IMR-90 (cell line): ENCODE measurements around the gene LDAH. TPM values are rescaled to one million over a fixed set of nuclear protein-coding genes. Genes with fewer than 3 reads are reported as not detected.
A peak's percentile ranks its signal among the peaks of the same experiment; 100 is the strongest.

Experiments
- ATAC-seq: fragments of 200-7000 bp; cut with Tn5 transposase; 2 replicates; pipeline ENCODE4 v1.9.1; 2020; ENCODE audit warnings: low read depth, mild to moderate bottlenecking, moderate library complexity
- BruUV-seq: library from RNA; stranded (reverse); fragments of 400-500 nt; replicated peaks from 2 replicates; lab custom pipeline; 2021; lab: Mats Ljungman, UMichigan
- CTCF ChIA-PET: fragments of 300-600 bp; formaldehyde crosslinking; extraction: SDS; loops from one replicate; lab custom pipeline; 2021; ENCODE audit warnings: antibody characterized with exemption; lab: Yijun Ruan, JAX
- POLR2A ChIA-PET: fragments of 300-600 bp; sonication (Branson Sonifier 250); formaldehyde crosslinking; loops from one replicate; lab custom pipeline; 2022; ENCODE audit warnings: antibody characterized with exemption; ENCODE audit not compliant: unreplicated experiment; lab: Charles Lee
- DNase-seq: peaks from one replicate; pipeline ENCODE4 v3.0.0; 2013
- H2AFZ ChIP-seq: replicated peaks from 2 replicates; pipeline ENCODE3; 2013; ENCODE audit warnings: low read length, mild to moderate bottlenecking; ENCODE audit not compliant: poor library complexity
- H2AK5ac ChIP-seq: 2 replicates; pipeline ENCODE4 v1.6.1; 2013; ENCODE audit warnings: low read depth, low read length, inconsistent platforms
- H2AK9ac ChIP-seq: replicated peaks from 2 replicates; pipeline ENCODE3; 2013; ENCODE audit warnings: mild to moderate bottlenecking, low read depth, low read length, moderate library complexity; ENCODE audit not compliant: poor library complexity
- H2BK120ac ChIP-seq: 2 replicates; pipeline ENCODE4 v1.6.1; 2013; ENCODE audit warnings: low read depth, low read length, inconsistent platforms
- H2BK15ac ChIP-seq: 3 replicates; pipeline ENCODE4 v1.6.1; 2013; ENCODE audit warnings: low read depth, low read length, inconsistent platforms
- H2BK20ac ChIP-seq: 2 replicates; pipeline ENCODE4 v1.6.1; 2013; ENCODE audit warnings: low read depth, mild to moderate bottlenecking, inconsistent platforms, low read length, moderate library complexity
- H2BK5ac ChIP-seq: 2 replicates; pipeline ENCODE4 v1.6.1; 2013; ENCODE audit warnings: mild to moderate bottlenecking, low read depth, low read length, inconsistent platforms; ENCODE audit not compliant: poor library complexity, severe bottlenecking
- H3K14ac ChIP-seq: replicated peaks from 2 replicates; pipeline ENCODE4 v1.6.1; 2013; ENCODE audit warnings: low read depth, low read length, inconsistent platforms
- H3K18ac ChIP-seq: 2 replicates; pipeline ENCODE4 v1.6.1; 2013; ENCODE audit warnings: low read depth, low read length, control low read depth
- H3K23ac ChIP-seq: 2 replicates; pipeline ENCODE4 v1.6.1; 2013; ENCODE audit warnings: low read depth, low read length, inconsistent platforms
- H3K27ac ChIP-seq: 2 replicates; pipeline ENCODE4 v1.5.1; 2013; ENCODE audit warnings: mild to moderate bottlenecking, control low read depth, low read length; ENCODE audit not compliant: insufficient read depth
- H3K27me3 ChIP-seq: 2 replicates; pipeline ENCODE4 v1.6.1; 2013; ENCODE audit warnings: low read length; ENCODE audit not compliant: control insufficient read depth, insufficient read depth
- H3K36me3 ChIP-seq: 2 replicates; pipeline ENCODE4 v1.6.1; 2013; ENCODE audit warnings: low read length, mixed read lengths; ENCODE audit not compliant: control insufficient read depth, insufficient read depth
- H3K4ac ChIP-seq: 2 replicates; pipeline ENCODE4 v1.6.1; 2013; ENCODE audit warnings: low read depth, low read length, inconsistent platforms
- H3K4me1 ChIP-seq: 2 replicates; pipeline ENCODE4 v1.6.1; 2013; ENCODE audit warnings: low read length, mixed read lengths; ENCODE audit not compliant: control insufficient read depth, insufficient read depth
- H3K4me2 ChIP-seq: 2 replicates; pipeline ENCODE4 v1.6.1; 2013; ENCODE audit warnings: low read depth, mild to moderate bottlenecking, control low read depth, low read length, moderate library complexity
- H3K4me3 ChIP-seq: 2 replicates; pipeline ENCODE4 v1.5.1; 2013; ENCODE audit warnings: low read depth, mild to moderate bottlenecking, control low read depth, low read length, moderate library complexity; ENCODE audit not compliant: insufficient read depth
- H3K56ac ChIP-seq: 2 replicates; pipeline ENCODE4 v1.6.1; 2013; ENCODE audit warnings: low read length, inconsistent platforms; ENCODE audit not compliant: insufficient read depth; ENCODE audit errors: extremely low read depth
- H3K79me1 ChIP-seq, 2 experiments: 2 replicates each; pipeline ENCODE4 v1.6.1; 2013; ENCODE audit warnings: low read length in 2 of 2, inconsistent platforms in 1 of 2, low read depth in 1 of 2
- H3K9ac ChIP-seq: 2 replicates; pipeline ENCODE4 v1.6.1; 2013; ENCODE audit warnings: low read depth, low read length, control low read depth
- H3K9me1 ChIP-seq: 2 replicates; pipeline ENCODE4 v1.6.1; 2013; ENCODE audit warnings: low read length, inconsistent platforms; ENCODE audit not compliant: insufficient read depth
- H3K9me3 ChIP-seq: 2 replicates; pipeline ENCODE4 v1.6.1; 2013; ENCODE audit warnings: low read length; ENCODE audit not compliant: control insufficient read depth, insufficient read depth
- H4K20me1 ChIP-seq: 2 replicates; pipeline ENCODE4 v1.6.1; 2013; ENCODE audit warnings: low read length, inconsistent platforms; ENCODE audit not compliant: insufficient read depth
- H4K5ac ChIP-seq: 2 replicates; pipeline ENCODE4 v1.6.1; 2013; ENCODE audit warnings: mild to moderate bottlenecking, low read depth, low read length, control low read depth
- H4K8ac ChIP-seq, 2 experiments: 2 replicates each; pipeline ENCODE4 v1.6.1; 2013; ENCODE audit warnings: low read depth in 2 of 2, low read length in 2 of 2, control low read depth in 1 of 2, inconsistent platforms in 1 of 2
- H4K91ac ChIP-seq: 2 replicates; pipeline ENCODE4 v1.6.1; 2013; ENCODE audit warnings: low read depth, low read length, inconsistent platforms; ENCODE audit not compliant: insufficient read depth
- BHLHE40 ChIP-seq: fragments of 150-350 bp; IDR thresholded peaks from 2 replicates; pipeline ENCODE4 v1.6.1; 2016; ENCODE audit warnings: mild to moderate bottlenecking, low read depth, low read length
- CEBPB ChIP-seq: IDR thresholded peaks from 2 replicates; pipeline ENCODE4 v1.6.1; 2012; ENCODE audit warnings: low read depth, low read length, improper control_type of control experiment
- FOS ChIP-seq: fragments of 150-350 bp; IDR thresholded peaks from 2 replicates; pipeline ENCODE4 v1.6.1; 2016; ENCODE audit warnings: low read depth, low read length
- MAFK ChIP-seq: IDR thresholded peaks from 2 replicates; pipeline ENCODE4 v1.6.1; 2012; ENCODE audit warnings: low read depth, low read length, improper control_type of control experiment
- MAZ ChIP-seq: IDR thresholded peaks from 2 replicates; pipeline ENCODE4 v1.6.1; 2012; ENCODE audit warnings: low read depth, mild to moderate bottlenecking, low read length, improper control_type of control experiment, moderate library complexity, borderline replicate concordance
- MXI1 ChIP-seq: IDR thresholded peaks from 2 replicates; pipeline ENCODE4 v1.6.1; 2012; ENCODE audit warnings: low read depth, mild to moderate bottlenecking, low read length, moderate library complexity, borderline replicate concordance
- NFE2L2 ChIP-seq: fragments of 150-350 bp; IDR thresholded peaks from 2 replicates; pipeline ENCODE4 v1.6.1; 2016; ENCODE audit warnings: low read depth, mild to moderate bottlenecking, low read length
- POLR2A ChIP-seq: IDR thresholded peaks from 2 replicates; pipeline ENCODE4 v1.6.1; 2012; ENCODE audit warnings: mild to moderate bottlenecking, low read depth, low read length
- RAD21 ChIP-seq: IDR thresholded peaks from 2 replicates; pipeline ENCODE4 v1.6.1; 2012; ENCODE audit warnings: low read length, improper control_type of control experiment
- RCOR1 ChIP-seq: IDR thresholded peaks from 2 replicates; pipeline ENCODE4 v1.6.1; 2012; ENCODE audit warnings: mild to moderate bottlenecking, low read length, improper control_type of control experiment; ENCODE audit not compliant: insufficient replicate concordance
- RFX5 ChIP-seq: IDR thresholded peaks from 2 replicates; pipeline ENCODE4 v1.8.0; 2012; ENCODE audit warnings: low read depth, mild to moderate bottlenecking, low read length, moderate library complexity
- SMC3 ChIP-seq: fragments of 150-350 bp; IDR thresholded peaks from 2 replicates; pipeline ENCODE4 v1.6.1; 2016; ENCODE audit warnings: low read depth, mild to moderate bottlenecking, antibody characterized with exemption, low read length, moderate library complexity
- USF2 ChIP-seq: fragments of 150-350 bp; IDR thresholded peaks from 2 replicates; pipeline ENCODE4 v1.6.1; 2017; ENCODE audit warnings: mild to moderate bottlenecking, antibody characterized with exemption, low read length, low read depth
- WGBS, 2 experiments: methylation state at CpG; one replicate each; pipeline versions ENCODE4 v1.1.5 to v1.1.7; 2013; ENCODE audit warnings: missing lambda C conversion rate in 2 of 2; ENCODE audit not compliant: insufficient read length in 1 of 2; ENCODE audit errors: extremely low coverage in 2 of 2; 5-methylcytosine and 5-hydroxymethylcytosine counted together
- dilution Hi-C: fragments of 300-500 bp; cut with HindIII; formaldehyde crosslinking; loops from one replicate; pipeline ENCODE4 v1.14.3; 2018; ENCODE audit warnings: low sequenced_read_pairs; ENCODE audit not compliant: unreplicated experiment
- in situ Hi-C: fragments of 300-500 bp; cut with MboI; formaldehyde crosslinking; loops from 3 replicates; pipeline ENCODE4 v1.14.3; 2019; ENCODE audit warnings: low sequenced_read_pairs, inconsistent platforms, mixed read lengths
- intact Hi-C: fragments of 100-400 bp; cut with micrococcal nuclease; formaldehyde crosslinking; loops from 2 replicates; pipeline ENCODE4 v1.10.0; 2022
- polyA plus RNA-seq, 3 experiments: library from polyadenylated mRNA; depleted of rRNA; stranded (reverse); fragments of >200 nt; gene quantifications; 2 replicates each; pipeline ENCODE4 v1.2.3, GENCODE V29; 2012; ENCODE audit warnings: low replicate concordance in 1 of 3
- total RNA-seq: library from RNA; depleted of rRNA; stranded (reverse); fragments of >200 nt; gene quantifications from 2 replicates; pipeline ENCODE4 v1.2.3, GENCODE V29; 2012

Gene LDAH
- total and polyA plus RNA-seq, 2 of the 4 experiments (the other 2 are of a cell fraction): 12.1 to 31.7 TPM

- Histone ChIP-seq H2BK20ac (no peak overlapping the region), H2AFZ (peak overlapping the region; percentile 83), H3K14ac (no peak overlapping the region), H3K9ac (no peak overlapping the region), H3K4me3 (no peak overlapping the region; the same call in 1 of the 2 replicates), H3K18ac (no peak overlapping the region), H4K5ac (no peak overlapping the region), H4K91ac (no peak overlapping the region), H3K23ac (peak overlapping the region; percentile 42; the same call in 1 of the 2 replicates), H3K79me1 (no peaks in the 10 kb centered on the region), H2BK15ac (no peak overlapping the region), H3K4me2 (no peak overlapping the region; the same call in 1 of the 2 replicates), H2BK5ac (no peak overlapping the region), H3K4me1 (peaks cover 3% of the 10 kb centered on the region; the same call in 1 of the 2 replicates), H4K20me1 (peaks cover 16% of the 10 kb centered on the region), H3K9me3 (peaks cover 6% of the 10 kb centered on the region; the same call in 1 of the 2 replicates), H2BK120ac (no peak overlapping the region), H3K27ac (no peak overlapping the region), H3K27me3 (peaks cover 89% of the 10 kb centered on the region), H3K4ac (no peak overlapping the region), H2AK9ac (peak overlapping the region; percentile 28), H2AK5ac (no peak overlapping the region), H3K36me3 (no peaks in the 10 kb centered on the region), H3K9me1 (no peaks in the 10 kb centered on the region), H4K8ac (no peak overlapping the region), H3K56ac (no peak overlapping the region)
- dilution Hi-C loops (no loop called here), in situ Hi-C loops (loop anchor here (25.0 kb wide), 1 partner anchor 1096 kb away; no protein-coding TSS in a partner anchor), intact Hi-C loops (no loop called here)
- TF ChIP-seq MAZ (no peak), RCOR1 (no peak), USF2 (no peak), MXI1 (no peak), RFX5 (no peak), POLR2A (no peak), NFE2L2 (no peak), RAD21 (no peak), BHLHE40 (no peak), CEBPB (no peak), MAFK (no peak), FOS (no peak), SMC3 (no peak)
- no TSS peak for BruUV-seq
- DNase-seq: no peak
- ChIA-PET CTCF (interaction anchor here (1.3 kb wide), 2 partner anchors 9 to 297 kb away, joined by 4 to 8 read pairs; no protein-coding TSS in a partner anchor), POLR2A (no interaction called here)
- ATAC-seq: no peak
- 5% methylated on average over 22 of the region's 34 CpGs; no CpG with 5 or more reads in 1 of the 2 experiments for WGBS, 2 experiments
Observed at GRCh38 chr2:20666005-20666303, 156.9 kb downstream of the LDAH start.
